ENCODE data around the gene SEZ6L. TPM values are rescaled to one million over a fixed set of nuclear protein-coding genes. Genes with fewer than 3 reads are reported as not detected.

Gene SEZ6L
- total RNA-seq, 4 donors from 2014 or later, result 0.10 to 0.13 TPM; not detected in 2

- Histone ChIP-seq H3K36me3 (no peaks in the 10 kb centered on the region), H3K4me1 (peaks cover 0 to 2% of the 10 kb centered on the region in 2 donors), H3K9me3 (no peaks in the 10 kb centered on the region), H3K27ac (no peak overlapping the region), H3K4me3 (no peak overlapping the region), H3K27me3 (no peaks in the 10 kb centered on the region)
- in situ Hi-C loops (cut with MboI; ENCODE audit: low sequenced_read_pairs in 4 of 4) (loop anchor here in 1 of 4 donors (25.0 kb wide), 1 partner anchor 110 kb away; no protein-coding TSS in a partner anchor), intact Hi-C loops (cut with DNase I; ENCODE audit: low total_unique reads) (no loop called here)
- DNase-seq (no peak), ATAC-seq (no peak)
- TF ChIP-seq CTCF (IDR thresholded peaks at IDR 0.05 in 4 of 5, conservative IDR thresholded peaks at IDR 0.05 in 1 of 5) (no peak), POLR2A (IDR thresholded peaks at IDR 0.05) (no peak)
These were observed 28.2 kb downstream of the SEZ6L start for GRCh38 chr22:26197425-26197824.

GRCh38 chr22:26199665-26200064, 30.4 kb downstream of the SEZ6L start:
- Histone ChIP-seq H3K36me3 (no peaks in the 10 kb centered on the region), H3K4me1 (peaks cover 0 to under 1% of the 10 kb centered on the region in 2 donors), H3K27ac (no peak overlapping the region), H3K27me3 (no peaks in the 10 kb centered on the region), H3K9me3 (no peaks in the 10 kb centered on the region), H3K4me3 (no peak overlapping the region)
- in situ Hi-C loops (cut with MboI; ENCODE audit: low sequenced_read_pairs in 4 of 4), result loop anchor here in 1 of 4 donors (25.0 kb wide), 1 partner anchor 112 kb away; no protein-coding TSS in a partner anchor
- intact Hi-C loops (cut with DNase I; ENCODE audit: low total_unique reads), result no loop called here
- TF ChIP-seq POLR2A (IDR thresholded peaks at IDR 0.05) (no peak), CTCF (IDR thresholded peaks at IDR 0.05 in 4 of 5, conservative IDR thresholded peaks at IDR 0.05 in 1 of 5) (no peak)
- DNase-seq (no peak), ATAC-seq (no peak)

- no peak for ATAC-seq
- Histone ChIP-seq H3K36me3 (no peaks in the 10 kb centered on the region), H3K9me3 (no peaks in the 10 kb centered on the region), H3K4me1 (no peaks in the 10 kb centered on the region), H3K4me3 (no peak overlapping the region), H3K27me3 (no peaks in the 10 kb centered on the region), H3K27ac (no peak overlapping the region)
- in situ Hi-C loops (cut with MboI; ENCODE audit: low sequenced_read_pairs in 4 of 4), result no loop called here
- TF ChIP-seq CTCF (IDR thresholded peaks at IDR 0.05 in 4 of 5, conservative IDR thresholded peaks at IDR 0.05 in 1 of 5) (no peak), POLR2A (IDR thresholded peaks at IDR 0.05) (no peak)
- no peak for DNase-seq
- intact Hi-C loops (cut with DNase I; ENCODE audit: low total_unique reads), result no loop called here
These were observed 33.1 kb downstream of the SEZ6L start for GRCh38 chr22:26202280-26202924.

GRCh38 chr22:26205494-26205893, 36.2 kb downstream of the SEZ6L start:
- ATAC-seq (no peak), DNase-seq (no peak)
- H3K36me3 ChIP-seq, result no peaks in the 10 kb centered on the region
- H3K9me3 ChIP-seq, result no peaks in the 10 kb centered on the region
- intact Hi-C loops (cut with DNase I; ENCODE audit: low total_unique reads), result no loop called here
- no peaks in the 10 kb centered on the region for H3K27me3 ChIP-seq
- TF ChIP-seq POLR2A (IDR thresholded peaks at IDR 0.05), result no peak
- TF ChIP-seq CTCF (IDR thresholded peaks at IDR 0.05 in 4 of 5, conservative IDR thresholded peaks at IDR 0.05 in 1 of 5), result no peak
- H3K4me3 ChIP-seq, result no peak overlapping the region
- in situ Hi-C loops (cut with MboI; ENCODE audit: low sequenced_read_pairs in 4 of 4), result no loop called here
- no peak overlapping the region for H3K27ac ChIP-seq
- no peaks in the 10 kb centered on the region for H3K4me1 ChIP-seq

- Histone ChIP-seq H3K4me3 (no peak overlapping the region), H3K27me3 (no peaks in the 10 kb centered on the region), H3K9me3 (no peaks in the 10 kb centered on the region), H3K4me1 (peaks cover 0 to 3% of the 10 kb centered on the region in 2 donors), H3K36me3 (no peaks in the 10 kb centered on the region), H3K27ac (no peak overlapping the region)
- DNase-seq (no peak), ATAC-seq (no peak)
- intact Hi-C loops (cut with DNase I; ENCODE audit: low total_unique reads), result no loop called here
- in situ Hi-C loops (cut with MboI; ENCODE audit: low sequenced_read_pairs in 4 of 4), result no loop called here
- no peak for TF ChIP-seq CTCF (IDR thresholded peaks at IDR 0.05 in 4 of 5, conservative IDR thresholded peaks at IDR 0.05 in 1 of 5)
- no peak for TF ChIP-seq POLR2A (IDR thresholded peaks at IDR 0.05)
These were observed 41.1 kb downstream of the SEZ6L start for GRCh38 chr22:26210334-26210733.
